Esophagus squamous epithelium (tissue), 5 donors: ENCODE results near the gene KCTD4. TPM values are rescaled to one million over a fixed set of nuclear protein-coding genes. Genes with fewer than 3 reads are reported as not detected.

Experiments used
- DNase-seq: peaks from one replicate; lab custom pipeline; 2025; lab: John Stamatoyannopoulos, UW
- H3K27ac ChIP-seq, 4 donors: fragments of 200-600 bp; sonication (generic); one replicate each; pipeline ENCODE4 v1.5.1; 2016 to 2019; ENCODE audit warnings: mild to moderate bottlenecking in 1 of 4
- H3K27me3 ChIP-seq, 4 donors: fragments of 200-600 bp; sonication (generic); 1 replicate in 3 of 4; 2 replicates in 1 of 4; pipeline versions ENCODE4 v1.5.1 to v1.6.0; 2017 to 2021; ENCODE audit warnings: antibody characterized with exemption in 1 of 4
- H3K36me3 ChIP-seq, 3 donors: fragments of 200-600 bp; sonication (generic); one replicate each; pipeline ENCODE4 v1.5.1; 2016 to 2019
- H3K4me1 ChIP-seq, 3 donors: fragments of 200-600 bp; sonication (generic); one replicate each; pipeline ENCODE4 v1.5.1; 2017 to 2019
- H3K4me3 ChIP-seq, 4 donors: fragments of 200-600 bp; sonication (generic); 1 replicate in 3 of 4; 2 replicates in 1 of 4; pipeline ENCODE4 v1.5.1; 2016 to 2019; ENCODE audit warnings: mild to moderate bottlenecking in 2 of 4, moderate library complexity in 1 of 4
- H3K9me3 ChIP-seq, 3 donors: fragments of 200-600 bp; sonication (generic); one replicate each; pipeline ENCODE4 v1.5.1; 2016 to 2019
- POLR2A ChIP-seq, 4 donors: fragments of 450-650 bp; IDR thresholded peaks; one replicate each; pipeline ENCODE4 v1.6.1; 2017; ENCODE audit warnings: antibody characterized with exemption in 4 of 4, mild to moderate bottlenecking in 4 of 4, moderate library complexity in 3 of 4
- WGBS, 2 donors: methylation state at CpG; one replicate each; pipeline ENCODE4 v1.1.5; 2018; 5-methylcytosine and 5-hydroxymethylcytosine counted together
- intact Hi-C: fragments of 100-400 bp; cut with DNase I; formaldehyde crosslinking; loops from one replicate; pipeline ENCODE4 v1.15.0; 2022
- total RNA-seq, 4 donors: library from RNA; depleted of rRNA; stranded (reverse); fragments of >200 nt; gene quantifications; one replicate each; pipeline ENCODE4 v1.1.0, GENCODE V29; 2016
- TF ChIP-seq, protein P1 (sequence below), 6 experiments: fragments of 450-650 bp in 4 of 6; fragments of 200-600 bp in 2 of 6; sonication (generic) in 2 of 6; IDR thresholded peaks; one replicate each; pipeline ENCODE4 v1.5.1; 2016 to 2019; ENCODE audit warnings: antibody characterized with exemption in 6 of 6, mild to moderate bottlenecking in 4 of 6, moderate library complexity in 4 of 6
- donor health status: DM: yes; HTN: yes; CAD: no.

The KCTD4 gene
- total RNA-seq, 4 donors from 2014 or later = not detected

DNA sequence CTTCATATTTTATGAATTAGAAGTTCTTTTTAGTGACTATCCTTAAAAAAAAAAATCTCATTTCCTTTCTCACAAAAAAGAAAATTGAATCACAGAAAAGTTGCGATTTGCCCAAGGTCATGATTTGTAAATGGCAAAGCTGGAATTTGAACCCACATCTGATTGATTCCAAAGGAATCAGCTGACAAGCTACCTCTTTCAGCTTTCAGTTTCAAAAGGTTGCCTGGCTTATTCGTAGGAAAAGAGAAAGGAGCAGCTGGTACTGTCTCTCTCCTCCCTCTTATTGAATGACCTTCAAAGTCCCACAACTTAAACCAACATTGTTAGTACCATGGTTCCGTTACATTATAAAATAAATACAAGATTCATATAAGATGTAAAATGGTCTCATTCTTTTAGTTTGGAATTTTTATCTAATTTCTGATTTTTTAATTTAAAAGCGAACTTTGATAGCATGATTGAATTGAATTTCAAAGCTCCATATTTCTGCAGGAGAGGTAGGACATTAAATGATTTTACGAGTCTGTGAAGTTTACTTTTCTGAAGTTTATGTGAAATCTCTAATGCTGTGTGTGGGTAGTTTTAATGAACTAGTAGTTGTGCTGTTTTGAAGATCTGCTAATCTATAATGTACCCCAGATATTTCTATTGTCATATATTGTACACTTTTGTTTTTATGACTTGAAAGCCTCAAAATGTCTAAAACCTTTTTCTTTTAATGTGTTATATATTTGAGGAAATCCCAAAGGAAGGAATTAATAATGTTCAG, 18.5 kb upstream of the KCTD4 start:
- 67% methylated on average over 5 of the region's 5 CpGs for WGBS, 2 donors
- no peak for DNase-seq
- peaks cover 5 to 32% (median 6%) of the 10 kb centered on the region in 3 donors for H3K4me1 ChIP-seq
- H3K9me3 ChIP-seq = no peaks in the 10 kb centered on the region
- H3K27ac ChIP-seq = peak overlapping the region in 2 of 4 donors; percentile 62 to 66
- no peaks in the 10 kb centered on the region for H3K36me3 ChIP-seq
- intact Hi-C loops = no loop called here
- no peaks in the 10 kb centered on the region for H3K27me3 ChIP-seq
- TF ChIP-seq POLR2A (IDR thresholded peaks at IDR 0.05) = no peak
- no peak overlapping the region for H3K4me3 ChIP-seq

DNA sequence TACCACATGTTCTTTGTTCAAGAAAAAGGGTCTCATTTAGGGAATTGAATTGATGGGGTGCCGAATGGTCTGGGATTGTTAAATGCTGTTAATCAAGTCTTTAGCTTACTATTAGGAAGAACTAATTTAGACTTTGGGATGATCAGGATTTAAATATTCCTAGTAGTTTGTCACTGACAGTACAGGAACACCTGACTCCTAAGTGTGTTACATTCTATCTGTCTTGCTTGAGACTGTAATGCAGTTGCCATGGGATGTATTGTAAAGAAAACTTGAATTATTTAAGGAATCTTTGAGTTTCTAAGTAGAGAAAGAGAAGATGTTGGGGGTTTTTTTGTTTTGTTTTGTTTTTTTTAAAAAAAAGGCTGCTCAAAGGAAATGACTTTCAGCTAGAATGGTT, 17.8 kb upstream of the KCTD4 start:
- Histone ChIP-seq H3K27me3 (no peaks in the 10 kb centered on the region), H3K27ac (peak overlapping the region in 1 of 4 donors; percentile 62), H3K4me3 (no peak overlapping the region), H3K9me3 (no peaks in the 10 kb centered on the region), H3K36me3 (no peaks in the 10 kb centered on the region), H3K4me1 (peaks cover 5 to 32% (median 6%) of the 10 kb centered on the region in 3 donors)
- no peak for DNase-seq
- 93 to 100% methylated on average over 1 of the region's 1 CpG for WGBS, 2 donors
- intact Hi-C loops = no loop called here
- TF ChIP-seq, protein P1, sequence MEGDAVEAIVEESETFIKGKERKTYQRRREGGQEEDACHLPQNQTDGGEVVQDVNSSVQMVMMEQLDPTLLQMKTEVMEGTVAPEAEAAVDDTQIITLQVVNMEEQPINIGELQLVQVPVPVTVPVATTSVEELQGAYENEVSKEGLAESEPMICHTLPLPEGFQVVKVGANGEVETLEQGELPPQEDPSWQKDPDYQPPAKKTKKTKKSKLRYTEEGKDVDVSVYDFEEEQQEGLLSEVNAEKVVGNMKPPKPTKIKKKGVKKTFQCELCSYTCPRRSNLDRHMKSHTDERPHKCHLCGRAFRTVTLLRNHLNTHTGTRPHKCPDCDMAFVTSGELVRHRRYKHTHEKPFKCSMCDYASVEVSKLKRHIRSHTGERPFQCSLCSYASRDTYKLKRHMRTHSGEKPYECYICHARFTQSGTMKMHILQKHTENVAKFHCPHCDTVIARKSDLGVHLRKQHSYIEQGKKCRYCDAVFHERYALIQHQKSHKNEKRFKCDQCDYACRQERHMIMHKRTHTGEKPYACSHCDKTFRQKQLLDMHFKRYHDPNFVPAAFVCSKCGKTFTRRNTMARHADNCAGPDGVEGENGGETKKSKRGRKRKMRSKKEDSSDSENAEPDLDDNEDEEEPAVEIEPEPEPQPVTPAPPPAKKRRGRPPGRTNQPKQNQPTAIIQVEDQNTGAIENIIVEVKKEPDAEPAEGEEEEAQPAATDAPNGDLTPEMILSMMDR (IDR thresholded peaks at IDR 0.05) = no peak

DNA sequence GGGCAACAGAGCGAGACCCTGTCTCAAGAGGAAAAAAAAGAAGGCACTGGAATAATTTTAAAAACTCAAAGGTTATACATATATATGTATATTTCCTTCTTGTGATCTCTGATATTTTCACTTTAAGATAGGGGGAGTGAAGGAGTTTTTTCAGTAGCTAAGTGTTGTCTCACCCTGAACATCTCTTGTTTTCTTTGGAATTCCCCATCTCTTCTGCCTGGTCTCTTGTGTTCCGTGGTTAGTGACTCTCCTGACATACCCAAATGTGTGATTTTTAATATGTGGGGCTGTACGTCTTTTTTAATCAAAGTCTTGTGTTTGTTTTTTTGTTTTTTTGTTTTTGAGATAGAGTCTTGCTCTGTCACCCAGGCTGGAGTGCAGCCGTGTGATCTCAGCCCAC, 15.3 kb upstream of the KCTD4 start:
- H3K4me1 ChIP-seq = peaks cover 5 to 32% (median 6%) of the 10 kb centered on the region in 3 donors
- 87% methylated on average over 3 to 4 of the region's 4 CpGs for WGBS, 2 donors
- intact Hi-C loops = no loop called here
- H3K9me3 ChIP-seq = no peaks in the 10 kb centered on the region
- no peak overlapping the region for H3K4me3 ChIP-seq
- TF ChIP-seq POLR2A (IDR thresholded peaks at IDR 0.05) = no peak
- TF ChIP-seq, protein P1 (IDR thresholded peaks at IDR 0.05) = no peak
- H3K36me3 ChIP-seq = no peaks in the 10 kb centered on the region
- no peaks in the 10 kb centered on the region for H3K27me3 ChIP-seq
- no peak for DNase-seq
- H3K27ac ChIP-seq = no peak overlapping the region

DNA sequence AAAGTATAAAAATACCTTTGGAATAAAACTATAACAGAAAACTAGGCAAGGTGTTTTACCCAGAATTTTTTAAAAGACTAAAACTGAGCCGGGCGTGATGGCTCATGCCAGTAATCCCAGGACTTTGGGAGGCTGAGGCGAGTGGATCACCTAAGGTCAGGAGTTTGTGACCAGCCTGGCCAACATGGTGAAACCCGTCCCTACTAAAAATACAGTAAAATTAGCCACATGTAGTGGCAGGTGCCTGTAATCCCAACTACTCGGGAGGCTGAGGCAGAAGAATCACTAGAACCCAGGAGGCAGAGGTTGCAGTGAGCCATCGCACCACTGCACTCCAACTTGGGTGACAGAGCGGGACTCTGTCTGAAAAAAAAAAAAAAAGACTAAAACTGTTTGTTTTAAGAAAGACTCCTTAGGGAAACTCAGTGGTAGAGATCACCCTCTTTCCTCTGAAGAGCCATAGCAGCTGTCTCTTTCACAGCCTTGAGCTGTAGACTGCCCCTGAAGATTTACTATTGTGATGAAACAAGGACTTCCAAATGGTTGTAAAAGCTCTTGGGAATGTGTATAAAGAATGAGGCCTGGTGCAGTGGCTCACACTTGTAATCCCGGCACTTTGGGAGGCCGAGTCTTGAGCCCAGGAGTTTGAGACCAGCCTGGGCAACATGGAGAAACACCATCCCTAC, 14.7 kb upstream of the KCTD4 start:
- Histone ChIP-seq H3K36me3 (no peaks in the 10 kb centered on the region), H3K27ac (no peak overlapping the region), H3K27me3 (no peaks in the 10 kb centered on the region), H3K9me3 (no peaks in the 10 kb centered on the region), H3K4me3 (no peak overlapping the region), H3K4me1 (peaks cover 5 to 31% (median 6%) of the 10 kb centered on the region in 3 donors)
- WGBS, 2 donors = 72 to 76% methylated on average over 9 of the region's 9 CpGs
- intact Hi-C loops = no loop called here
- TF ChIP-seq, protein P1 (IDR thresholded peaks at IDR 0.05) = no peak
- TF ChIP-seq POLR2A (IDR thresholded peaks at IDR 0.05) = no peak
- no peak for DNase-seq

DNA sequence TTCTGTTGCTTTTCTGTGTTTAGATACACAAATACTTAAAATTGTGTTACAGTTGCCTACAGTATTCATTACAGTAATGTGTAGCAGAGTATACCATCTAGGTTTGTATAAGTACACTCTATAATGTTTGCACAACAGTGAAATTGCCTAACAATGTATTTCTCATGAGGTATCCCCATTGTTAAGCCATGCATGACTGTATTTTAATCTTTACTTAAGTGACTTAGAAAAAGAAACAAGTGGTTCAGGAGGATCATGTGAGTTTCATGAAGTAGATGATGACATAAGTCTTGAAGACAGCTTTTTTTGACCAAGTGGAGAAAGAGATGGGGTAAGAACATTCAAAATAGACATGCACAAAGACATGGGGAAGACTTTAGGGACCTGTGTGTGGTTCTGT, 8.4 kb upstream of the KCTD4 start:
- no peak overlapping the region for H3K4me3 ChIP-seq
- H3K27me3 ChIP-seq = no peaks in the 10 kb centered on the region
- no peak for DNase-seq
- TF ChIP-seq, protein P1 (IDR thresholded peaks at IDR 0.05) = no peak
- TF ChIP-seq POLR2A (IDR thresholded peaks at IDR 0.05) = no peak
- peaks cover 0 to 12% (median 0%) of the 10 kb centered on the region in 3 donors for H3K36me3 ChIP-seq
- intact Hi-C loops = no loop called here
- H3K9me3 ChIP-seq = no peaks in the 10 kb centered on the region
- H3K27ac ChIP-seq = no peak overlapping the region
- peaks cover 0 to 47% (median 8%) of the 10 kb centered on the region in 3 donors for H3K4me1 ChIP-seq
